WERI-Rb-1 (cell line): ENCODE data around the gene WDPCP.

Experiments
- DNase-seq: peaks from one replicate; pipeline ENCODE4 v3.0.0-alpha.2; 2020
- H3K27ac ChIP-seq: fragments of 250-450 bp; sonication (Bioruptor Pico); 2 replicates; pipeline ENCODE4 v1.5.1; 2020; ENCODE audit warnings: mild to moderate bottlenecking, moderate library complexity
- H3K27me3 ChIP-seq: fragments of 250-450 bp; sonication (Bioruptor Pico); 2 replicates; pipeline ENCODE4 v1.5.1; 2021; ENCODE audit warnings: mild to moderate bottlenecking, low read depth, moderate library complexity; ENCODE audit not compliant: insufficient read depth, severe bottlenecking
- H3K36me3 ChIP-seq: fragments of 250-450 bp; sonication (Bioruptor Pico); 2 replicates; pipeline ENCODE4 v1.5.1; 2020; ENCODE audit warnings: mild to moderate bottlenecking, moderate library complexity
- H3K4me3 ChIP-seq: 2 replicates; pipeline ENCODE4 v1.5.1; 2011; ENCODE audit warnings: low read depth, mild to moderate bottlenecking, control low read depth, low read length
- H3K9me3 ChIP-seq: fragments of 250-450 bp; sonication (Bioruptor Pico); 2 replicates; pipeline ENCODE4 v1.5.1; 2021; ENCODE audit warnings: mild to moderate bottlenecking, moderate library complexity; ENCODE audit not compliant: severe bottlenecking
- CTCF ChIP-seq: IDR thresholded peaks from 2 replicates; pipeline ENCODE4 v1.5.1; 2011; ENCODE audit warnings: low read depth, mild to moderate bottlenecking, control low read depth, inconsistent platforms, low read length

WDPCP gene

DNA sequence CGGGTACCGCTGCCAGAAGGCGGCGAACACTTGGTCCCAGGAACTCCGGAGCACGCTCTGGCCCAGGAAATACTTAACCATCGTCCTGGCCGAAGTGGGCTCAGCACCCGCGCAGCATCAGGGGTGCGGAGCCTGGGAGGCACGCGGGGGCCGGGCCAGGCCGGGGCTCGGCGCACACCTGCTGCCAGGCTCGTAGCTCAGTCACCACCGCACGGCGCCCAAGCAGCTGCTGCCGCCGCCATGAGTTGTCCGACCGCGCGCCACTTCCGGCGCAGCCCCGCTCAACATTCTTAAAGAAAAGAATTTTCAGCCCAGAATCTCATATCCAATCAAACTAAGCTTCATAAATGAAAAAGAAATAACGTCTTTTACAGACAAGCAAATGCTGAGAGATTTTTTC is 34.5 kb upstream of the WDPCP start:
- TF ChIP-seq CTCF, result no peak
- Histone ChIP-seq H3K27me3 (no peaks in the 10 kb centered on the region), H3K27ac (no peak overlapping the region), H3K9me3 (peaks cover 3% of the 10 kb centered on the region), H3K36me3 (no peaks in the 10 kb centered on the region), H3K4me3 (no peak overlapping the region)
- DNase-seq, result no peak

GRCh38 chr2:63619328-63619727 is 31.1 kb upstream of the WDPCP start:
- no peaks in the 10 kb centered on the region for H3K36me3 ChIP-seq
- no peak for DNase-seq
- H3K4me3 ChIP-seq, result no peak overlapping the region
- no peak overlapping the region for H3K27ac ChIP-seq
- no peak for TF ChIP-seq CTCF
- no peaks in the 10 kb centered on the region for H3K27me3 ChIP-seq
- H3K9me3 ChIP-seq, result peaks cover 3% of the 10 kb centered on the region

DNA sequence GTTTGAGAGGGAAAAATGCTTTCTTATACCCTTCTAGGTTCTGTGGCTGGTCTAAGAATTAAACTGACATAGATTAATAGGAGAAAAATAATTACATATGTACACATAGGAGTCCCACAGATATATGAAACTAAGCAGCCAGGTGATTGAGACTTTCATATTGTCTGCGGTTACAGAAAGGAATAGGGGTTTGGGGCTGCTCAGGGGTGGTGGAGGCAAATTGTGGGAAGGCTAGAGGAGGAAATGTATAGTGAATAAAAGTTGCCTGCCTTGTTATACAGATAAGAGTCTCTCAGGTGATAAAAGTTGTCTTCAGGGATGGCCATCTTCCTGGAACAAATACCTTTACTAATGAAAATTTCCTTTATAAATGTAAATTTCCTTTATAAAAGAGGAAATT is 29.1 kb upstream of the WDPCP start:
- H3K27me3 ChIP-seq, result no peaks in the 10 kb centered on the region
- H3K27ac ChIP-seq, result no peak overlapping the region
- H3K4me3 ChIP-seq, result no peak overlapping the region
- no peak for TF ChIP-seq CTCF
- H3K9me3 ChIP-seq, result peaks cover 3% of the 10 kb centered on the region
- DNase-seq, result no peak
- no peaks in the 10 kb centered on the region for H3K36me3 ChIP-seq

DNA sequence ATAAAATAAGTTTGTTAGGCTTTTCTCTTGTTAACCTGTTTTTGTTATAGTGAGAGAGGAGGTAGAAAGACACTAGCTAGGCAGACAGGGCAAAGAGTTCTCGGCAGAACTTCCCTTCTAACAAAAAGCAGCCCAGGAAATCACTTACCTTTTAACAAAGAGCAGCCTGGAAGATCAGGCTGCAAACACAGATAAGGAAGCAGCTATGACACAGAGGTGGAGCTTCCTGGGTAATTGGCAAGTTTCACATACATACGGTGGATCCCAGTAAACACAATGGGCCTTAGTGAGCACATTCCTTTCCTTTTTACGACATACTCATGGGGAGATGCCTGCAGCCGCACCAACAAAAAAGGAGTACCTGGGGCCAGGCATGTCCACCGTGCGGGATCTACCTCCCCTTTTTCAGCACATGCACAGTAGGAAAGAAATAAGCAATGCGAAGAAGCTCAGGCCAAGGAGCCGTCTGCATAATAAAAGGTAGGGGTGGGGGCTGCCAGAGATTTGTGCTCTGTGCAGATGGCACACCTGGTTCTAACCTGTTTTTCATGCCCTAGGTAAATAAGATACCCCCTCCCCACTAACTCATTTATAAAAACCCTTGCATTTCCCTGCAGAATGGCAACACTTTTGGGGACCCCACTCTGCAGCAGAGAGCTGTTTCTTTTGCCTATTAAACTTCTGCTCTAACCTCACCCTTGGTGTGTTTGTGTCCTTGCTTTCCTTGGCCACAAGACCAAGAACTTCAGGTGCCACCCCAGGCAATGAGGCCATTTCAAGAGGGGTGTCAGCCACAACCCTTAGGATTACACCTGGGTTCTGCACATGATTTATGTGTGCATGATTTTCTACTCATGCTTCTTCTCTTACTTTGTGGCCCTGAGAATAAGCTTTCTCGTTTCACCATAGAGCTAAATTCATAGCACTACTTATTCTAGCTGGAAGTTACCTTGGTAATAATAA is 27.0 kb upstream of the WDPCP start:
- no peak for TF ChIP-seq CTCF
- Histone ChIP-seq H3K27ac (no peak overlapping the region), H3K4me3 (no peak overlapping the region), H3K36me3 (no peaks in the 10 kb centered on the region), H3K27me3 (no peaks in the 10 kb centered on the region), H3K9me3 (peaks cover 3% of the 10 kb centered on the region)
- DNase-seq, result no peak

DNA sequence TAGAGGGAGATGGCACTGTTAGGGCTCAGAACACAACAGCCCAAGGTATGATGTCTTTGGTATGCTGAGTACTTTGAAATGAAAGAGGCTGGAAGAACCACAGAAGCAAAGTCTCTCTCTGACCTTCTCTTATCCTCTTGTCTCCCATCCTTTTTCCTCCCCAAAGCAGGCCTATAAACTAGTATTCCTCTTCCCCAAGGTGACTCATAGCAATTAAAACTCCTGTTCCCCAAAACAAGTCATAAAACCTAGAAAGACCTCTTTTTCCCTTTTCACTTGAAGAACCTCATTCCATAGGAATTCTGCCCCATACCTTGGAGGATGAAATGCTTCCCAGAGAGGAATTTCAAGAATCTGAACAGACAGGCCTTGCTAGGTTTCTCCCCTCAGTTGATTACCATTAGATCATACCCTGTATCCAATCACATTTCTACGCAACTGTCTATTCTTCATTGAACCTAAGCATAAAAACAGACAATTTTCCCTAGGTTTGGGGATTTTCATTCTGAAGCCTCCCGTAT is 26.2 kb upstream of the WDPCP start:
- Histone ChIP-seq H3K4me3 (no peak overlapping the region), H3K36me3 (no peaks in the 10 kb centered on the region), H3K27ac (no peak overlapping the region), H3K9me3 (no peaks in the 10 kb centered on the region), H3K27me3 (no peaks in the 10 kb centered on the region)
- DNase-seq, result no peak
- no peak for TF ChIP-seq CTCF
